Left cardiac atrium (tissue), 4 donors: ENCODE results near the gene ZNF407. TPM values are rescaled to one million over a fixed set of nuclear protein-coding genes. Genes with fewer than 3 reads are reported as not detected.
A peak's percentile ranks its signal among the peaks of the same experiment; 100 is the strongest.

Experiments
- ATAC-seq, 2 donors: fragments of 200-7000 bp; cut with Tn5 transposase; one replicate each; pipeline ENCODE4 v1.9.1; 2020; ENCODE audit warnings: mild to moderate bottlenecking in 2 of 2, moderate library complexity in 2 of 2
- DNase-seq: peaks from one replicate; pipeline ENCODE4 v3.0.0-alpha.2; 2020
- intact Hi-C, 2 donors: fragments of 100-400 bp; cut with DNase I; formaldehyde crosslinking; loops; one replicate each; pipeline versions ENCODE4 v1.14.1 to v1.15.1; 2022 to 2023
- total RNA-seq, 2 donors: library from RNA; stranded (reverse); fragmentation: NEBNext Ultra II Directional; extraction: Animal tissue kit (Norgen Biotek cat#: 25700); gene quantifications; one replicate each; pipeline ENCODE4 v1.2.1, GENCODE V29; 2021
- donor health status: DM: no; HTN: yes; CAD: no.
- donor health status: DM: no; HTN: yes; CAD: no; lungs with severe emphysema.
- donor health status: DM: yes; HTN: yes; CAD: no.
- donor health status: Dilated cardiomyopathy.

Gene ZNF407
- total RNA-seq, 2 donors from 2014 or later: 10.1 to 10.6 TPM

DNA sequence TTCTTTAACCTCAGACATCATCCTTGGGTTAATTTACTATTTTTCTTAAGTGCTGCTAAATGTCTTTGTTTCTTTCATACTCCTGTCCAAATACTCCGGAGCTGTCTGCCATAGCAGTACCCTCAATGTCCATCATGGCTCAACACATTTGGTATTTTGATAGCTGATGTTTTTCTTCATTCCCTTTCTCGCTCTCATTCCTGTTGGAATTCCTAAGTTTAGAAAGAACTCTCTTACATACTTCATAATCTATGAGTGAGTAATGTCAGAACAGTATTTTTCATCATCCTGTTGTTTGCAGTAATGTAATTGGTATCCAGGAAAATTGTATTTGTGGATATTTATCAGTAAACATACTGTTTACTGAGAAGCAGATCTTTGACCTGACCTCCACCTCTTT lies 328.4 kb downstream of the ZNF407 start:
- no peak for ATAC-seq
- intact Hi-C loops: no loop called here
- no peak for DNase-seq

DNA sequence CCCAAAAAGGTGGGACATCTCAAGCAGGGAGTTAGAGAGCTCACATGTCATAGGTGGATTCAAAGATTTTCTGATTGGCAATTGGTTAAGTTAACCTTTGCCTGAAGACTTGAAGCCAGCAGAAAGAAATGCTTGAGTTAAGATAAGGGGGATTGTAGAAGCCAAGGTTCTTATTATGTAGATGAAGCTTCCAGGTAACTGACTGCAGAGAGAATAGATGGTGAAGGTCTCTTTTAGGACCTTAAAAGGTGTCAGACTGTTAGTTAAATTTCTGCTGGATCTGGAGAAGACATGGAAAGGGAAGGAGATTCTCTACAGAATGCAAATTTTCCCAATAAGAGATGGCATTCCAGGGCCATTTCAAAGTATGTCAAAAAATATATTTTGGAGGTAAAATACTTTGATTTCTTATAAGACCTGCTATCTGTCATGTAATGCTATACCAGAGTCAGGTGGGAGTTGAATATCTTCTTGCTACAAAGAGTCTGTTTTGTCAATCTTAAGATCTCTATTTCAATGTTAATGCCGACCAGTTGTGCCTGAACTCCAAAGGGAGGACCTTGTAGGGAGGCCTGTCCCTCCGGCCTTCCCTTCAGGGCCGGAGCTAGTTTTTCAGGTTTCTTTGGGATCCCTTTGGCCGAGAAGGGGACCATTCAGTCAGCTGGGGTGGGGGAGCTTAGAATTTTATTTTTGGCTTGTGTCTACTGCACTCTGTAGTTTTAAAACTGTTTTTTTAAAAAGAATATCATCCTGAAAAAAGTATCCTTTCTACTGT lies 330.7 kb downstream of the ZNF407 start:
- intact Hi-C loops: no loop called here
- DNase-seq (no peak), ATAC-seq (no peak)

- ATAC-seq: no peak
Observed at GRCh38 chr18:74929110-74929509, 331.4 kb downstream of the ZNF407 start.

DNA sequence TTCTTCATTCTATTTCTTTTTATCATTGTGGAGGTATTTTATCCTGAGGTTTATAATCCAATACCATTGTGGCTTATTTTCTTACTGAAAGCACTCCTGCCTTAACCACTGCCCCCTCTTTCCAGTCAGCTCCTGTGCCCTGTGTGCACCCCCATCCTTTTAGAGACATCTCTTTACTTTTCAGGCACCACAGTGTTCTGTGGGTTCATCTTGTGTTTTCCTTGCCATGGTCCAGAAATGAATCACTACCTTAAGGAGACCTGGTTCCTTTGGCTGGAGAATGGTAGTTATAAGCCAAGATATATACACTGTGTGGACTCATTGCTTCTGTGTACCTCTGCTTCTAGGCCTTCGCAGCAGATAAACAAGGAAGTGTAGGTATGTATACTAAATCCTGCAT lies 332.9 kb downstream of the ZNF407 start:
- ATAC-seq: no peak
- no peak for DNase-seq
- intact Hi-C loops: no loop called here

More at GRCh38 chr18:74929110-74929509, 331.4 kb downstream of the ZNF407 start:
- no peak for DNase-seq
- intact Hi-C loops: no loop called here

DNA sequence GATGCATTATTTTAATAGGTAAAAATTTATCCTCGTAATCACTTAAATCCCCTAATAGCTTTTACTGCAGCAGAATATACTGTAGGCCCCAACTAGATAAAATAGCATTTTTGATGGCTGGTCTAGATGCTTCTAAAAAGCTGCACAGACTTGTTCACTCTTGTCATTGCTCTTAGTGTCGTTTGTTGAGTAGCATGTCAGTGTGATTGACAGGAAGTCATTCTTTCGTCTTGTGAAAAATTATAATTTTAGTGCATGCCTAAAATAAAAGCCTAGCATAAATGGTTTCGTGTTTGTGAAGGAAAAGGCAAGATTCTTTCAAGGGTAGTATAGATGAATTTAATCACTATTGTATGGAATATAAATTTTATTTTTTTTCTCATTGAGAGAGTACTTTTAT lies 336.3 kb downstream of the ZNF407 start:
- no peak for ATAC-seq

GRCh38 chr18:74935434-74935833 lies 337.8 kb downstream of the ZNF407 start:
- DNase-seq (no peak), ATAC-seq (no peak)
- intact Hi-C loops: no loop called here

More for the DNA sequence above, 336.3 kb downstream of the ZNF407 start:
- intact Hi-C loops: no loop called here
- DNase-seq: no peak

DNA sequence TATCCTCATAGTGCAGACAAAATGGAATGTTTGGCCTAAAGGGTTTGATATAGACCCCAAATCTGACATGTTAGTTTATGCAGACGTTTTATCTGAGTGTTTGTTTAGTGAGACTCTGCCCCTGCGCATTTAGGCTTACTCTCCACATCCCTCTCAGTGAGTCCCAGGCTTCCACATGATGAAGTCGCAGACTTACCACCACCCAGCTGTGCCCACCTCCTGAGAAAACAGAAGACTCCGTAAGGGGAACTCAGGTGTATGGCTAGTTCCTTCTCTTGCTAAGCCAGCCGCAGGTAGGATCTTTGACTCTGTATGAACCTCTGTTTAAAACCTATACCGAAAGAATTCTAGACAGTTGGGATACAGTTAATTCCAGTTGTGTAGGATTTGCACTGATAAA lies 338.7 kb downstream of the ZNF407 start:
- intact Hi-C loops: no loop called here
- no peak for ATAC-seq
- no peak for DNase-seq

- ATAC-seq: no peak
- intact Hi-C loops: no loop called here
- DNase-seq: no peak
Observed at GRCh38 chr18:74937291-74937690, 339.6 kb downstream of the ZNF407 start.

DNA sequence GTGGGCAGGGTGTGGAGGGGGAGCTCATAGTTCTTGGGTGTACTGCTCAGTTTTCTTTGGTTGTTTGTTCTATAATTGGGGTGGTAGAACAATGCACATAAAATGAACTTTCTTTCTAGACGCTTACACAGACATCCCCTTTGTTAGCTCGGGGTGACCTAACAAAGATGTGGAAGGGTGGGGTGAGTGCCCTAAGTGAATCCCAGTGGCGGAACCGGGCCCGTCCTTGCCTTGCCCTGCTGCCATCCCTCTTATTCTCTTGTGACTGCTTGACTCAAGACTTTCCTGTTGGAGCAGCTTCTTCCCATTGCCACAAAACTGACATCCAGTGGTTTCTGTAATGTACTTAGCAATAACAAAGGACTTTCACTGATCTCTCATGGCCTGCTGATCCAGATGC lies 343.2 kb downstream of the ZNF407 start:
- ATAC-seq (no peak), DNase-seq (no peak)
- intact Hi-C loops: no loop called here

- DNase-seq (no peak), ATAC-seq (no peak)
- intact Hi-C loops: no loop called here
Observed at GRCh38 chr18:74942319-74942910, 344.7 kb downstream of the ZNF407 start.

GRCh38 chr18:74944676-74945075 lies 347.0 kb downstream of the ZNF407 start:
- ATAC-seq (no peak), DNase-seq (no peak)
- intact Hi-C loops: no loop called here

DNA sequence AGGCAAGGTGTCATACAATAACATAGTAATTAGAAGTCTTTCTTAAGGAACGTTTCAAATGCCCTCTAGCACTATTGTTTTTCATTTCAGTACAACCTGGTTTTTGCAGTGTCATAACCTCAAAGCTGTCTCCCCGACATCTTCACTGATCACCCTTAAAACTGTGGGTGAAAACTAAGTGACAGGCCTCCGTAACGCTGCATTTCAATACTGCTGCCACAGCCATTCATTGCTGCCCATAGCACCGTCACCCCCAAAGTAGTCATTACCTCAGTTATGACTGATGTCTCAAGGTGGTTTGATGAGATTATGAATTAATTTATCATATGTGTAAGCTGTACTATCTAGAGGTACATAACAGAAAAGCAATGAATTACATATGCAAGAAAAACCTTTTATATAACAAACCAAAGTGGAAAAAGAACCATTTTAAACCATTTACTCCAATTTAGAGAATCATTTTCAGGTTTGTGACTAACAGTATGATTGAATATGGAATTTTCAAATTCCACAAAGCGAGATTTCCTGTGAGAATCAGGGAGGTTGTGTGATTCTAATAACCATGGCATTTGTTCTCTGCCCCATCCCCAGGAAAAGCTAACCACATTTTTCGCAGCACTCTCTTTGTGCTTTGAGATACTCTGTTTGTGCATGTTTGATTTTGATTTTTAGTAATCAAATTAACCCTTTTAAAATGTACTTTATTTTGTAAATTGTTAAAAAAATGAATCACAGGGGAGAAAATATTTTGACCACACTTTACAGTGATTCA lies 348.3 kb downstream of the ZNF407 start:
- intact Hi-C loops: no loop called here
- DNase-seq: no peak
- ATAC-seq: no peak

GRCh38 chr18:74946646-74947375 lies 349.1 kb downstream of the ZNF407 start:
- intact Hi-C loops: no loop called here
- no peak for DNase-seq
- ATAC-seq: no peak

DNA sequence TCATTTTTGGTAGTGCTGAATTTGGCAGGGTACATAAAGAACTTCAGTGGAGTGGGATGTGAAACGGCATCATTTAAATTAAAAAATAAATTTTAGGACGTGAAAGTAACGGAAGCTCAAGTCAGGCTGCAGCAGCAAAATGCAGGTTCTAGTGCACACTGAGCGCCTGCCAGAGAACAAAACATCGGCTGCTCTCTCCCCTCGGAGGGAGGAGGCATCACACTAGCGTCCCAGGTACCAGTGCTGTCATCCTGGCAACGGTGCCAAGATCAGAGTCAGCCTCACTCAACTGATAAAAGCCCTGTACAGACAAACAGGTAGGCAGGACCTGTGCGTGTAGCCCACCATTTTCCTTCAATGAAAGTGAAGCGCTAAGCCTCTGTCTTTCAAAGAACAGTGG lies 349.7 kb downstream of the ZNF407 start:
- intact Hi-C loops: no loop called here
- ATAC-seq (no peak), DNase-seq (no peak)

- intact Hi-C loops: no loop called here
- ATAC-seq (no peak), DNase-seq (no peak)
Observed at GRCh38 chr18:74947875-74948274, 350.2 kb downstream of the ZNF407 start.

GRCh38 chr18:74949611-74950010 lies 351.9 kb downstream of the ZNF407 start:
- ATAC-seq (peak in 1 of 2 donors; percentile 55), DNase-seq (no peak)
- intact Hi-C loops: no loop called here

GRCh38 chr18:74950479-74950878 lies 352.8 kb downstream of the ZNF407 start:
- intact Hi-C loops: no loop called here
- DNase-seq (no peak), ATAC-seq (no peak)

GRCh38 chr18:74951165-74951760 lies 353.6 kb downstream of the ZNF407 start:
- ATAC-seq: peak; percentile 53 to 90

GRCh38 chr18:74957588-74958224 lies 360.0 kb downstream of the ZNF407 start:
- no peak for DNase-seq
- intact Hi-C loops: no loop called here
- ATAC-seq: no peak

More at GRCh38 chr18:74951165-74951760, 353.6 kb downstream of the ZNF407 start:
- DNase-seq: peak; percentile 53
- intact Hi-C loops: no loop called here
